Renal pelvis (tissue), 3 donors: ENCODE results near the gene TMEM35B. TPM values are rescaled to one million over a fixed set of nuclear protein-coding genes. Genes with fewer than 3 reads are reported as not detected.

Source experiments
- polyA plus RNA-seq, 3 donors: library from polyadenylated mRNA; unstranded; fragments of 120-200 nt; gene quantifications; one replicate each; pipeline ENCODE4 v1.2.1, GENCODE V29; 2013; ENCODE audit not compliant: insufficient read length in 3 of 3

Gene TMEM35B
- polyA plus RNA-seq, 3 donors, result 29.3 to 31.3 (median 30.2) TPM

Other genes with a start within 250 kb of the TMEM35B start
- gene GJB5, start 230.3 kb downstream of the TMEM35B start, polyA plus RNA-seq, result under 1 TPM in 2 of 3 donors, not detected in 1; 0.45 to 0.63 TPM
- under 1 TPM; 0.10 to 0.66 (median 0.46) TPM for gene GJB4, start 225.6 kb downstream of the TMEM35B start, polyA plus RNA-seq
- gene GJB3, start 204.1 kb downstream of the TMEM35B start, polyA plus RNA-seq, result under 1 TPM; 0.26 to 0.35 (median 0.30) TPM
- 10 to 100 TPM; 12.5 to 19.3 (median 18.4) TPM for gene GJA4, start 192.3 kb downstream of the TMEM35B start, polyA plus RNA-seq
- 10 to 100 TPM; 32.0 to 37.6 (median 33.9) TPM for gene SMIM12, start 125.6 kb downstream of the TMEM35B start, polyA plus RNA-seq
- 1 to 10 TPM; 3.3 to 4.0 (median 3.6) TPM for gene DLGAP3, start 55.7 kb downstream of the TMEM35B start, polyA plus RNA-seq
- 10 to 100 TPM; 14.3 to 24.7 (median 22.0) TPM for gene ZMYM6, start 46.6 kb upstream of the TMEM35B start, polyA plus RNA-seq
- 10 to 100 TPM; 13.7 to 19.8 (median 19.4) TPM for gene ZMYM1, start 94.0 kb upstream of the TMEM35B start, polyA plus RNA-seq
- 100 to 1,000 TPM; 620 to 957 (median 852) TPM for gene SFPQ, start 207.8 kb upstream of the TMEM35B start, polyA plus RNA-seq